Body of pancreas (tissue), 4 donors: ENCODE data around the gene NGDN. TPM values are rescaled to one million over a fixed set of nuclear protein-coding genes. Genes with fewer than 3 reads are reported as not detected.
A peak's percentile ranks its signal among the peaks of the same experiment; 100 is the strongest.

Source experiments
- ATAC-seq: fragments of 150-250 bp; one replicate; pipeline ENCODE4 v1.9.1; 2016
- DNase-seq, 4 donors: peaks; one replicate each; pipeline ENCODE4 v3.0.0-alpha.2; 2019
- H3K27ac ChIP-seq, 4 donors: fragments of 200-600 bp; sonication (generic); 1 replicate in 3 of 4; 2 replicates in 1 of 4; pipeline versions ENCODE4 v1.5.1 to v1.6.1; 2016 to 2019; ENCODE audit warnings: mild to moderate bottlenecking in 1 of 4, mixed read lengths in 1 of 4, moderate library complexity in 1 of 4
- H3K27me3 ChIP-seq, 2 donors: fragments of 200-600 bp; sonication (generic); one replicate each; pipeline ENCODE4 v1.6.0; 2016; ENCODE audit warnings: mild to moderate bottlenecking in 1 of 2
- H3K36me3 ChIP-seq, 2 donors: fragments of 200-600 bp; sonication (generic); replicated peaks in 1 of 2; 2 replicates each; pipeline ENCODE4 v1.5.1; 2016; ENCODE audit warnings: low read depth in 2 of 2; ENCODE audit not compliant: insufficient read depth in 1 of 2
- H3K4me1 ChIP-seq: fragments of 200-600 bp; sonication (generic); one replicate; pipeline ENCODE4 v1.6.0; 2016
- H3K4me3 ChIP-seq, 2 donors: fragments of 200-600 bp; sonication (generic); 1 replicate in 1 of 2; 2 replicates in 1 of 2; pipeline ENCODE4 v1.5.1; 2016 to 2019
- H3K9me3 ChIP-seq, 3 donors: fragments of 200-600 bp; sonication (generic); 1 replicate in 2 of 3; 2 replicates in 1 of 3; pipeline ENCODE4 v1.5.1; 2016
- POLR2A ChIP-seq, 3 donors: fragments of 450-650 bp; IDR thresholded peaks; one replicate each; pipeline ENCODE4 v1.6.1; 2016; ENCODE audit warnings: antibody characterized with exemption in 3 of 3, mild to moderate bottlenecking in 2 of 3
- WGBS, 2 donors: methylation state at CpG; one replicate each; pipeline ENCODE4 v1.1.5; 2017; 5-methylcytosine and 5-hydroxymethylcytosine counted together
- intact Hi-C: fragments of 100-400 bp; cut with DNase I; formaldehyde crosslinking; loops from one replicate; pipeline ENCODE4 v1.15.1; 2023
- total RNA-seq, 2 donors: library from RNA; depleted of rRNA; stranded (reverse); fragments of >200 nt; gene quantifications; one replicate each; pipeline ENCODE4 v1.1.0, GENCODE V29; 2016
- TF ChIP-seq, protein P1 (sequence below), 7 experiments: fragments of 450-650 bp in 4 of 7; fragments of 200-600 bp in 3 of 7; sonication (generic) in 3 of 7; IDR thresholded peaks; one replicate each; pipeline ENCODE4 v1.5.1; 2016 to 2019; ENCODE audit warnings: antibody characterized with exemption in 7 of 7

Gene NGDN
- total RNA-seq, 2 donors from 2014 or later: 29.0 to 31.6 TPM

GRCh38 chr14:23478109-23478759 is 8.7 kb downstream of the NGDN start:
- WGBS, 2 donors: 16 to 23% methylated on average over 5 of the region's 5 CpGs
- H3K36me3 ChIP-seq: peaks cover 10 to 36% of the 10 kb centered on the region in 2 donors
- no peaks in the 10 kb centered on the region for H3K27me3 ChIP-seq
- no peaks in the 10 kb centered on the region for H3K4me1 ChIP-seq
- no peak for TF ChIP-seq POLR2A (IDR thresholded peaks at IDR 0.05)
- TF ChIP-seq, protein P1, sequence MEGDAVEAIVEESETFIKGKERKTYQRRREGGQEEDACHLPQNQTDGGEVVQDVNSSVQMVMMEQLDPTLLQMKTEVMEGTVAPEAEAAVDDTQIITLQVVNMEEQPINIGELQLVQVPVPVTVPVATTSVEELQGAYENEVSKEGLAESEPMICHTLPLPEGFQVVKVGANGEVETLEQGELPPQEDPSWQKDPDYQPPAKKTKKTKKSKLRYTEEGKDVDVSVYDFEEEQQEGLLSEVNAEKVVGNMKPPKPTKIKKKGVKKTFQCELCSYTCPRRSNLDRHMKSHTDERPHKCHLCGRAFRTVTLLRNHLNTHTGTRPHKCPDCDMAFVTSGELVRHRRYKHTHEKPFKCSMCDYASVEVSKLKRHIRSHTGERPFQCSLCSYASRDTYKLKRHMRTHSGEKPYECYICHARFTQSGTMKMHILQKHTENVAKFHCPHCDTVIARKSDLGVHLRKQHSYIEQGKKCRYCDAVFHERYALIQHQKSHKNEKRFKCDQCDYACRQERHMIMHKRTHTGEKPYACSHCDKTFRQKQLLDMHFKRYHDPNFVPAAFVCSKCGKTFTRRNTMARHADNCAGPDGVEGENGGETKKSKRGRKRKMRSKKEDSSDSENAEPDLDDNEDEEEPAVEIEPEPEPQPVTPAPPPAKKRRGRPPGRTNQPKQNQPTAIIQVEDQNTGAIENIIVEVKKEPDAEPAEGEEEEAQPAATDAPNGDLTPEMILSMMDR (IDR thresholded peaks at IDR 0.05): peak; percentile 40 to 80 (median 67)
- H3K27ac ChIP-seq: no peak overlapping the region
- no peaks in the 10 kb centered on the region for H3K9me3 ChIP-seq
- intact Hi-C loops: no loop called here
- ATAC-seq: peak; percentile 77
- peak; percentile 58 to 74 (median 72) for DNase-seq
- no peak overlapping the region for H3K4me3 ChIP-seq

- intact Hi-C loops: loop anchor here (5.0 kb wide), 1 partner anchor 81 kb away; no protein-coding TSS in a partner anchor
- TF ChIP-seq, protein P1 (IDR thresholded peaks at IDR 0.05): no peak
- TF ChIP-seq POLR2A (IDR thresholded peaks at IDR 0.05): no peak
- H3K4me3 ChIP-seq: no peak overlapping the region
- DNase-seq (no peak), ATAC-seq (no peak)
- H3K27ac ChIP-seq: no peak overlapping the region
- WGBS, 2 donors: 71 to 87% methylated on average over 3 of the region's 3 CpGs
- H3K4me1 ChIP-seq: no peaks in the 10 kb centered on the region
- H3K9me3 ChIP-seq: no peaks in the 10 kb centered on the region
- H3K27me3 ChIP-seq: no peaks in the 10 kb centered on the region
- H3K36me3 ChIP-seq: peaks cover 1 to 13% of the 10 kb centered on the region in 2 donors
These were observed 12.0 kb downstream of the NGDN start for GRCh38 chr14:23481362-23481970.

DNA sequence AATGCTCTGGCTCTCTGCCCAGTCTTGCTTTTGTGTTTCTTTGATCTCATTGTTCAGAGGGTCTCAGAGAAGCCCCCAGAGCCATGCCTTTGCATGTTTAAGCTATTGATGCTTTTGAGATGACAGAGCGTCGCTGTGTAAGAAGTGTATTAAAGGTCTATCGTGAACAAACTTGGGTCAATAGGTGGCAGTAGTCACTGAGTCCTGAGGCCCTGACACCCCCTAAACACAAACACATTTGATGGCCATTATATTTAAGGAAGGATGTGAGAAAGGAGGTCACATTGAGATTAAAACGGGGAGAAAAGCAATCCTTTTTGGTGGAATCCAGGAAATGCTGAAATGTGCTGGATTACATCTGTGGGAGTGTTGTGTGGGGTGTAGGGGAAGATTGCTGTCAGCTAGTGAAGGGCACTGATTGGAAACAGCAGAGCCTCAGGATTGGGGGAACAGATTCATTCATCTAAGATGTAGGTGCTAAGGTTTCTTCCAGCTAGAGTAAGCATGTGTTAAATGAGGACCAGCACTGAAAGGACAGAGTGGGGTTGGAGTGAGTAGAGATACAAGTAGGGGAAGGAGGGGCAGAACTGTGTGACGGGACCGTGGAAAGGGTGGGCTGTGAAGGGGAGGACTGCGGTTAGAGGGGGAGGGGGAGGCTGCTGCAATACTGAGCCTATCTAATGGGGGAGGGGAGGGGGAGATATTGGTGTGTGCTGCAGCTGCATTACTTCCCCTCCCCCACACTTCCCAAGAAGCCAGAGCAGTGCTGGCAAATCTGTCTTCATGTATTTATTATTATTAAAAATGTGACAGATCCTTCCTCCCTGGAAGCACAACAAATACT is 12.7 kb downstream of the NGDN start:
- TF ChIP-seq, protein P1 (IDR thresholded peaks at IDR 0.05): no peak
- no peak for TF ChIP-seq POLR2A (IDR thresholded peaks at IDR 0.05)
- 58 to 69% methylated on average over 7 of the region's 7 CpGs for WGBS, 2 donors
- DNase-seq: no peak
- Histone ChIP-seq H3K27ac (no peak overlapping the region), H3K36me3 (peaks cover 0 to 6% of the 10 kb centered on the region in 2 donors), H3K9me3 (no peaks in the 10 kb centered on the region), H3K4me1 (no peaks in the 10 kb centered on the region), H3K27me3 (no peaks in the 10 kb centered on the region), H3K4me3 (no peak overlapping the region)
- intact Hi-C loops: loop anchor here (5.0 kb wide), 1 partner anchor 80 kb away; no protein-coding TSS in a partner anchor
- no peak for ATAC-seq

DNA sequence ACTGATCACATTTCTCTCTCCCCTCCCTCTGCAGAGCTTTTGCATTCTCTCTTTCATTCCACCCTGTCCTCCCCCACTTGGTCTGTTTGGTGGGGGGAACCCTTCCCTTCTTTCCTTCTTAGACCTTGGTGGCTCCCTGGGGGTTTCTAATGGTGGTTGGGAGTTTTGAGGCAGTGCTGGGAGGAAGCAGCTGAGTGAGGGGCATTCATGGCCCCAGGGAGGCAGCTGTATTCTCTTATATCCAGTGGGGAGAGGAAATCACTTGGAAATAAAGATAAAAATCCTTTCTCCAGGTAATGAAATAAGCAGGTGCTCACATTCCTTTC is 13.3 kb downstream of the NGDN start:
- no peaks in the 10 kb centered on the region for H3K27me3 ChIP-seq
- no peak overlapping the region for H3K4me3 ChIP-seq
- H3K9me3 ChIP-seq: no peaks in the 10 kb centered on the region
- ATAC-seq (no peak), DNase-seq (no peak)
- intact Hi-C loops: loop anchor here (5.0 kb wide), 1 partner anchor 80 kb away; no protein-coding TSS in a partner anchor
- H3K27ac ChIP-seq: no peak overlapping the region
- no peaks in the 10 kb centered on the region for H3K4me1 ChIP-seq
- peaks cover 0 to 2% of the 10 kb centered on the region in 2 donors for H3K36me3 ChIP-seq
- no peak for TF ChIP-seq POLR2A (IDR thresholded peaks at IDR 0.05)
- TF ChIP-seq, protein P1 (IDR thresholded peaks at IDR 0.05): no peak
